ENCODE results near the gene CTPS2. TPM values are rescaled to one million over a fixed set of nuclear protein-coding genes. Genes with fewer than 3 reads are reported as not detected.
"Not testable (repeated sequence)": the region's sequence is repeated elsewhere in the genome, so short reads cannot be mapped to it uniquely, and the experiment has no call there.

CTPS2 gene
- total RNA-seq, 2 donors from 2014 or later, result 3.4 to 4.1 TPM

DNA sequence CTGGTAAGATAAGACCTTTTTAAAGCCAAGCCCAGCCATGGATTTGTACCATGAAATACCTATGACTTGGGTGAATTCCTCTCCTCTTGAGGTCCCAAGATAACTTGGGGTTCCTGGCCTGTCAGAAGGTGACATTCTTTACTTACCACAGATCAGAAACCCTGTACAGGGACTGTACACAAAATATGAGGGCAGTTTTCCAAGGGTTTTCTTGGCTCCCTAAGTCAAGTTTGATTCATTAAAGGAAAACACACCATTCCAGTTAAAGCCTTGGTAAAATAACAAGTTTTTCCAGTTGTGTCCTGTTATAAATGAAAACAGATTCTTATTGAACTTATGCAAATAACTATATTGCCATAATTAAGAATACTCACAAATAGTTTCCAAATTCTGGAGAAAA, 15.2 kb upstream of the CTPS2 start:
- no peaks in the 10 kb centered on the region for H3K9me3 ChIP-seq (ENCODE audit: control insufficient read depth, low read length, poor library complexity, severe bottlenecking)
- Mint-ChIP-seq H3K36me3 (ENCODE audit: low read depth) (peaks cover 2% of the 10 kb centered on the region), H3K4me3 (no peak overlapping the region), H3K27ac (no peak overlapping the region), H3K27me3 (no peaks in the 10 kb centered on the region), H3K4me1 (peaks cover 11% of the 10 kb centered on the region)
- no peak for ATAC-seq
- no peak for DNase-seq

DNA sequence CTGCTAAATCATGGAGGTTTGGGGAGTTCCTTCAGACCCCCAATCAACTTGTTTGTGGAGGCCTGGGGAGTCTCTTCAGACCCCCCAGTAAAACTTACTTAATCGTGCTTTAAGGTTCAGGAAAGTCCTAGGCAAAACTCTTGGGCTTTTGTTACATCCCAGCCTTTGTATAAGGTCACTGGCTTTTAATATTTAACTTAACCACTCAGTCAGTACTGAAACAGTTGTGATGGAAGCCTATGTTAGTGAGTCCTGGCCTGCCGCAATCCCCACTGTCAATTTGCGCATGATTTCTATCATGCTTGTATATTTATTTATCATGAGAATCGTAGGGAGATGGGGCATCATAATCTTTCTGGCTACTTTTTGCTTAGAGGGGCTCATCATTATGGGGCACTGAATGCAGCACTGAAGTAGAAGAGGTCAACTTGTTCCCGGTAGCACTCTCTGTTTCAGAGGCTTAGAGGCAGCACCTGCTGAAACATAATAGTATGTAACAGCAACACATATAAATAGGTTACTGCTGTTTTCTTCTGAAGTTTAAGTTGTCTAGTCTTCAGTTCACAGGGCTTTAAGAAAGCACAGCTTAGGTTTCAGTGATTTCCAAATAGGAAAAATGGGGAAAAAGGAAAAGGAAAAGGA, 14.0 kb upstream of the CTPS2 start:
- not testable (repeated sequence) for H3K27me3 Mint-ChIP-seq; H3K36me3 Mint-ChIP-seq (ENCODE audit: low read depth); ATAC-seq; H3K4me3 Mint-ChIP-seq; H3K27ac Mint-ChIP-seq; H3K9me3 ChIP-seq (ENCODE audit: control insufficient read depth, low read length, poor library complexity, severe bottlenecking); DNase-seq
- peaks cover 11% of the 10 kb centered on the region for H3K4me1 Mint-ChIP-seq

DNA sequence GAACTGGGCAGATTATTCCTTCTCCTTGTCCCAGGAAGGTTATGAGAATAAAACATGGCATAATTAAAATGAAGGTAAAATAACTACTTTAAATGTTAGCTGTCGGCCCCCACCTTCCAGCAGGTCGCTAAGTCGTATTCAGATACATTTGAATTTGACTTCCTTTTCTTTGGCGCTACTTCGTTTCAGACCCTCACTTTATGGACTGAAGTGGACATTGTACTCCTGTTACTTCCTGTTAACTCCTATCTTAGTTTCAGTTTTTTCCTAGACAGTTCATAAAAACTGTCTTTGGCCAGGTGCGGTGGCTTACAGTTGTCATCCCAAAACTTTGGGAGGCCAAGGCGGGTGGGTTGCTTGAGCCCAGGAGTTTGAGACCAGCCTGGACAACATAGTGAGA, 12.6 kb upstream of the CTPS2 start:
- H3K4me3 Mint-ChIP-seq, result no peak overlapping the region
- ATAC-seq, result no peak
- no peaks in the 10 kb centered on the region for H3K27me3 Mint-ChIP-seq
- no peaks in the 10 kb centered on the region for H3K9me3 ChIP-seq (ENCODE audit: control insufficient read depth, low read length, poor library complexity, severe bottlenecking)
- H3K27ac Mint-ChIP-seq, result no peak overlapping the region
- H3K36me3 Mint-ChIP-seq (ENCODE audit: low read depth), result peaks cover 2% of the 10 kb centered on the region
- DNase-seq, result no peak
- peaks cover 16% of the 10 kb centered on the region for H3K4me1 Mint-ChIP-seq

DNA sequence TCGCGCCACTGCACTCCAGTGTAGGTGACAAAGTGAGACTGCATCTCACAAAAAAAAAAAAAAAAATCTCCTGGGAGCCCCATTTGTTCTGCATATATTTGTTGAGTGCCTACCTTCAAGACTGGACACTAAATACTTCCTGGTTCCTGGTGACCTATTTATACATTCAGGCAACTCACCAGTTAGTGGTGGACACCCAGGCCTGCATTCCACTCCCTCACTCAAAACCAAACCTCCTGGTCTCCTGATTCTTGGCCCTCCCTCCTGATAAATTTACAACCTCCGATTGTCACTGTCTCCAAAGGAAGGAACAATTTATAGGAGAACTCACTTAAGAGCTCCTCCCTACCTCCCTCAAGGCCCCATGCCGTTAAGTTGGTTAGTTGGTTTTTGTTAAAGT, 10.0 kb upstream of the CTPS2 start:
- no peak overlapping the region for H3K4me3 Mint-ChIP-seq
- peaks cover 20% of the 10 kb centered on the region for H3K4me1 Mint-ChIP-seq
- no peaks in the 10 kb centered on the region for H3K9me3 ChIP-seq (ENCODE audit: control insufficient read depth, low read length, poor library complexity, severe bottlenecking)
- ATAC-seq, result no peak
- no peak overlapping the region for H3K27ac Mint-ChIP-seq
- no peak for DNase-seq
- H3K27me3 Mint-ChIP-seq, result no peaks in the 10 kb centered on the region
- peaks cover 5% of the 10 kb centered on the region for H3K36me3 Mint-ChIP-seq (ENCODE audit: low read depth)

DNA sequence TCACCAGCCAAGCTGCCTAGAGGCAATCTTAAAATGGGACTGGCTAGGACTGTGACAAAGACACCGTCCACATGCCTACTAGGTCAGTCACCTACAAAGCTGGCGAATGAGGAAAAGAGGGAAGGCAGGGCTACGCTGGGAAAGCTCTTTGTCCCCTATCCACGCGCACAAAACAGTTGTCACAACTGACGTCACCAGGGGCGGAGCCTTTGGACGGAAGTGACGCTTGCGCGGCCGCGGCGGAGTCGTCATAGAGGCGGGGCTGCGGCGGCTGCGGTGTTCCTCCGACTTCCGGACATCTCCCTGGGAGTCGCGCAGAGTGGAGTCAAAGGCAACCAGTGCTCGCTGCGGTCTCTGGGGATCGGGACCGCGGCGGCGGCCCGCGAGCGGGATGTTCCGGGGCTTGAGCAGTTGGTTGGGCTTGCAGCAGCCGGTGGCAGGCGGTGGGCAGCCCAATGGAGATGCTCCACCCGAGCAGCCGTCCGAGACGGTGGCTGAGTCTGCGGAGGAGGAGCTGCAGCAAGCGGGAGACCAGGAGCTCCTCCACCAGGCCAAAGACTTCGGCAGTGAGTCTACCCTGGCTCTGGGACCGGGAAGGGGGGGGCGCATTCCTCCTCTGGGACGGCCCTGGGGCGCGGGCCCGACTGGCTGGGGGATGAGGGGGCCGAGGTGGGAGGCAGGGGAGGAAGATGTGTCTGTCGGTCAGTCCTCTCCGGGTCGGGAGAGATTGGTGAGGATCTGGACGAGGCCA, 7.0 kb upstream of the CTPS2 start, which contains the start of gene SYAP1:
TSS of gene SYAP1 (plus strand) at position 279 of the 751 bp plus-strand sequence. CDS start at position 392, 113 bp downstream.
- peak within 1 kb of the TSS; percentile 97 for H3K27ac Mint-ChIP-seq
- H3K36me3 Mint-ChIP-seq (ENCODE audit: low read depth), result peaks cover 3% of the 10 kb centered on the region
- peaks cover 17% of the 10 kb centered on the region for H3K4me1 Mint-ChIP-seq
- DNase-seq (peak; percentile 82 to 89 (median 85)), ATAC-seq (peak; percentile 94)
- no peaks in the 10 kb centered on the region for H3K9me3 ChIP-seq (ENCODE audit: control insufficient read depth, low read length, poor library complexity, severe bottlenecking)
- H3K27me3 Mint-ChIP-seq, result no peaks in the 10 kb centered on the region
- H3K4me3 Mint-ChIP-seq, result peak within 1 kb of the TSS; percentile 94

DNA sequence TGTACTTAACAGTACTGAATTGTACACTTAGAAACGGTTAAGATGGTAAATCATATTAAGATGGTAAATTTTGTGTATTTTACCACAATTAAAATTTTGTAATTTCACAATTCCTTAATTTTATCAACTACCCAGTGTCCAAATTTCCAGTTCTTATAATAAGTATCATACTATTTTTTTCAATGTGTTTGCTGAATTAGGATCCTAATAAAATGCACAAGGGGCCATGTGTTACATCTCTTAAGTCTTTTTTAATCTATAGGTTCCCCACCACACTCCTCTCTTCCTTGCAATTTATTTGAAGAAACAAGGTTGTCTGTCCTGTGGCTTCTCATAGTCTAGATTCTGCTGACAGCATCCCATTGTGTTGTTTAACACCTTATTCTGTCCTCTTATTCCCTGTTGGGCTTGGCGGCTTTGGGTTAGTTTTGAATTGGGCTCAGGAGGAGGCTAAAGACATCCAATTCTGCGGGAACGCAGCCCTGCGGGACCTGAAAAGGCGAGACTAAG, 6.4 kb upstream of the CTPS2 start:
- H3K9me3 ChIP-seq (ENCODE audit: control insufficient read depth, low read length, poor library complexity, severe bottlenecking), result no peaks in the 10 kb centered on the region
- H3K27ac Mint-ChIP-seq, result peak overlapping the region; percentile 97
- H3K36me3 Mint-ChIP-seq (ENCODE audit: low read depth), result peaks cover 3% of the 10 kb centered on the region
- ATAC-seq (peak; percentile 5), DNase-seq (no peak)
- H3K4me1 Mint-ChIP-seq, result peaks cover 16% of the 10 kb centered on the region
- no peaks in the 10 kb centered on the region for H3K27me3 Mint-ChIP-seq
- peak overlapping the region; percentile 94 for H3K4me3 Mint-ChIP-seq

DNA sequence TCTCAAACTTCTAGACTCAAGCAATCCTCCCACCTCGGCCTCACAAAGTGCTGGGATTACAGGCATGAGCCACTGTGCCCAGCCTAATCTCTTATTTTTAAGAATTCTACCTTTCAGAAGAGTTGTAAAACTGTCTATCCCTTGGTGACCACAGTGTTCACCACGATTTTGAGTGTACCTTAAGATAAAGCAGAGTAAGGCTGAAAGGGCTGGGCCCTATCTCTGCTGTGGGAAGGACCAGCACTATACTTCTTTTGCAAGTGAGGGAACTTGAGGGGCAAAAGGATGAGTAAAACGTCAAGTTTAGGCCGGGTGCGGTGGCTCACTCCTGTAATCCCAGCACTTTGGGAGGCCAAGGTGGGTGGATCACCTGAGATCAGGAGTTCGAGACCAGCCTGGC, 4.0 kb upstream of the CTPS2 start:
- not testable (repeated sequence) for H3K4me3 Mint-ChIP-seq; H3K27ac Mint-ChIP-seq; H3K9me3 ChIP-seq (ENCODE audit: control insufficient read depth, low read length, poor library complexity, severe bottlenecking); H3K27me3 Mint-ChIP-seq; ATAC-seq; DNase-seq; H3K36me3 Mint-ChIP-seq (ENCODE audit: low read depth)
- H3K4me1 Mint-ChIP-seq, result peaks cover 10% of the 10 kb centered on the region

DNA sequence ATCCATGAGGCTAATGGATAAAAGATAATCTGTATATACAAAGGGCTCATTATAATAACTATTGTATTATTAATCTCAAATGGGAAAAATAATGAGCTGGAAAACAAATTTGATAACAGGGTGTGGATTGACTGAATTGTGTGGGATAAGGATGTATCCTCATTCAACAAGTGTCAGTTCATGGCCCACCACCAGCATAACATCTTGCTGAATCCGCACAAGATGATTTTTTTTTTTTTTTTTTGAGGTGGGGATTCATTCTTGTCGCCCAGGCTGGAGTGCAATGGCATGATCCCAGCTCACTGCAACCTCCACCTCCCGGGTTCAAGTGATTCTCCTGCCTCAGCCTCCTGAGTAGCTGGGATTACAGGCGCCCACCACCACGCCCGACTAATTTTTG, 3.2 kb upstream of the CTPS2 start:
- not testable (repeated sequence) for H3K9me3 ChIP-seq (ENCODE audit: control insufficient read depth, low read length, poor library complexity, severe bottlenecking); DNase-seq; H3K27me3 Mint-ChIP-seq; H3K27ac Mint-ChIP-seq; ATAC-seq; H3K36me3 Mint-ChIP-seq (ENCODE audit: low read depth); H3K4me3 Mint-ChIP-seq
- H3K4me1 Mint-ChIP-seq, result peaks cover 12% of the 10 kb centered on the region

DNA sequence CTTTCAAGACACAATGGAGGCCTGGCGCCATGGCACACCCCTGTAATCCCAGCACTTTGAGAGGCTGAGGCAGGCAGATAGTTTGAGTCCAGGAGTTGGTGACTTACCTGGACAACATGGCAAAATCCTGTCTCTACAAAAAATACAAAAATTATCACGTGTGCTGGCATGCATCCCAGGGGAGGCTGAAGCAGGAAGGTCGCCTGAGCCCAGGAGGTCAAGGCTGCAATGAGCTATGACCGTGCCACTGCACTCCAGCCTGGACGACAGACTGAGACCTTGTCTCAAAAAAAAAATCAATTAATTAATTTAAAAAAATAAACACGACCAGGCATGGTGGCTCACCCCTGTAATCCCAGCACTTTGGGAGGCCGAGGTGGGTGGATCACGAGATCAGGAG, 2.0 kb upstream of the CTPS2 start:
- Mint-ChIP-seq H3K4me3 (no peak overlapping the region), H3K27ac (no peak overlapping the region)
- ATAC-seq, result no peak

DNA sequence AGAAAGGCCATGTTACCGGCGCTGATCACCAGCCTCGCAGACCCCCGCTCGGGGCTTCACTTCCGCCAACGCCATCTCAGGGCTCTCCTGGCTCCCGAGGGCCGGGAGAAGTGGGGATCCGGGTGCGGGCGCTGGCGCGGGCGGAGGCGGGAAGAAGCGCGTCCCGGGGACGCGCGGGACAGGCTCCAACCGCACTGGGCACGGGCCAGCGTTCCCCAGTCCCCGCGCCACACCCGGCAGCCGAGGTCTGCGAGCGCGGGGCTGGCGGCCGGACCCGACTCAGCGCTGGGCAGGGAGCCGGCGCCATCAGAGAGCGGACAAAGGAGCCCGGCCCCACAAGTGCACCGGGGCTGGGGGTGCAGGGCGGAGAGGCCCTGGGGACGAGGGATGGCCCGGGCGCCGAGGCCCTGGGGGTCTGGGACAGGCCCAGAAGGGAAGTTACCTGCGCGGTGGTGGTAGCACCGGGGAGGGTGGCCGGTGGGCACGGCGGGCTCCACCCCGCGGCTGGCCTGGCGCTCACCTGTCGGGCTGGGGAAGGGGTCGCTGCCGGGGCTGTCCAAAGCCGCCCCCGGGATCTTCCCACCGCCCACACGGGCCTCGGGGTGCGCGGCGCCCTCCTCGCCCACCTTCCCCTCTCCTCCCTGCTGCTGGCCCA, 449 bp downstream of the CTPS2 start:
- H3K27me3 Mint-ChIP-seq, result no peaks in the 10 kb centered on the region
- peaks cover 5% of the 10 kb centered on the region for H3K4me1 Mint-ChIP-seq
- DNase-seq (peak in 1 of 3 donors; percentile 10), ATAC-seq (peak; percentile 62)
- H3K4me3 Mint-ChIP-seq, result peak overlapping the region; percentile 88
- no peaks in the 10 kb centered on the region for H3K9me3 ChIP-seq (ENCODE audit: control insufficient read depth, low read length, poor library complexity, severe bottlenecking)
- peak overlapping the region; percentile 49 for H3K27ac Mint-ChIP-seq
- H3K36me3 Mint-ChIP-seq (ENCODE audit: low read depth), result no peaks in the 10 kb centered on the region

More for the DNA sequence above, 2.0 kb upstream of the CTPS2 start:
- H3K36me3 Mint-ChIP-seq (ENCODE audit: low read depth), result peaks cover 1% of the 10 kb centered on the region
- H3K4me1 Mint-ChIP-seq, result peaks cover 7% of the 10 kb centered on the region
- no peak for DNase-seq
- H3K27me3 Mint-ChIP-seq, result no peaks in the 10 kb centered on the region
- no peaks in the 10 kb centered on the region for H3K9me3 ChIP-seq (ENCODE audit: control insufficient read depth, low read length, poor library complexity, severe bottlenecking)

DNA sequence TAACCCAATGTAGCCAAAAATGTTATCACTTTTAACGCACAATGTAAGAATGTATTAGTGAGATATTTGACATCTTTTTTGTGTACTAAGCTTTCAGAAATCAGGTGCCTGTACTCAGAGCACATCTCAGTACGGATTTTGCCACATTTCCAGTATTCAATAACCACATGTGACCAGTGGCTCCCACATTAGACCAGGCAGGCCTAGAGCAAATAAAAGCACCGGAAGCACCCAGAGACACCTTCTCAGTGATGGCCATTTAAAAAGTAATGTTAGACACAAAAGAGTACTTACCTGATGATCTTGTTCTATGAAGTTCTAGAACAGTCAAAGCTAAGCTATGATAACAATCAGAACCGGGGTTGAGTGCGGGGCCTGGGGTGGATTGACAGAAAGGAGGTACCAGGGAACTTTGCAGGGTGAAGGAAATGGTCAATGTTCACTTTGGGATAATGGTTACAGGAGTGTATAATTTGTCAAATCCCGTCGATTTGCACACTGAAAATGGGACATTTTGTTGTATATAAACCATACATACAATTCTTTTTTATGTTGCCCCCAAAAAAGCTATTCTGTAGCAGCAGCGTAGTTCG, 1.2 kb downstream of the CTPS2 start:
- Mint-ChIP-seq H3K27ac (peak overlapping the region; percentile 47), H3K4me1 (peaks cover 5% of the 10 kb centered on the region)
- ATAC-seq, result no peak

DNA sequence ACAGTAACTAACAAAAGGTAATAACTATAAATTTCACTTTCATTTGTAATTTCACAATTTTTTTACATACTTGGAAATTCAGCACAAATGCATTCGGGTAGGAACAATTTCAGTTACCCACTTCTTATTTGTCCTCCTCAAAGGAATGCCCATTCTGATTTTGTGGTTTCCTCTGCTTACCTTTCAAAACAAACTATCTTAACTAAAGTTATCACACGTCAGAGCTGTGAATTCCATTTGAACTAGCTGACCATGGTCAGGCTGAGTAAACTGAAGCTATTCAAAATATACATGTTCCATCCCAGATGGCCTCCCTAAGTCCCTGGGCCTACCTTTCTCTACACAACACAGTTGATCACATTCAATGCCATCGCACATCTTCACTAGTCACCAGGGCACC, 4.5 kb downstream of the CTPS2 start:
- DNase-seq (no peak), ATAC-seq (no peak)
- H3K27me3 Mint-ChIP-seq, result no peaks in the 10 kb centered on the region
- H3K9me3 ChIP-seq (ENCODE audit: control insufficient read depth, low read length, poor library complexity, severe bottlenecking), result no peaks in the 10 kb centered on the region
- H3K4me3 Mint-ChIP-seq, result no peak overlapping the region
- no peaks in the 10 kb centered on the region for H3K36me3 Mint-ChIP-seq (ENCODE audit: low read depth)
- H3K4me1 Mint-ChIP-seq, result peaks cover 5% of the 10 kb centered on the region
- no peak overlapping the region for H3K27ac Mint-ChIP-seq

More for the DNA sequence above, 1.2 kb downstream of the CTPS2 start:
- H3K36me3 Mint-ChIP-seq (ENCODE audit: low read depth), result no peaks in the 10 kb centered on the region
- no peaks in the 10 kb centered on the region for H3K9me3 ChIP-seq (ENCODE audit: control insufficient read depth, low read length, poor library complexity, severe bottlenecking)
- no peak for DNase-seq
- no peaks in the 10 kb centered on the region for H3K27me3 Mint-ChIP-seq
- peak overlapping the region; percentile 88 for H3K4me3 Mint-ChIP-seq

DNA sequence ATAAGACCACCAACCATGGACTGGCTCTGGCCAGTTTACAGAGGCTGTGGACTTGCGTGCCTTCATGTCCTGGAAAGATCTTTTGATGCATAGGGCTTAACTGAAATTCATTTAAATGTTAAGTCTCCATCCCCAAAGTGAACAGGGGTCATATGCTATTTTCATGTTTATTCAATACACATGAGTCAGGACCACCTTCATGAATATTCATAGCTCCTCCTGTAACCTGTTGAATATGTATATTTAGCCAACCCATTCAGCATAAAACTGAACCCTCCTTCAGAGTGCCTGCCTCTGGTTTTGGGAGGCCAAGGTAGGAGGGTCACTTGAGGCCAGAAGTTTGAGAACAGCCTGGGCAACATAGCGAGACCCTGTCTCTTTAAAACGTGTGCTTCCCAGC, 7.1 kb downstream of the CTPS2 start:
- ATAC-seq, result no peak
- H3K4me3 Mint-ChIP-seq, result no peak overlapping the region
- H3K9me3 ChIP-seq (ENCODE audit: control insufficient read depth, low read length, poor library complexity, severe bottlenecking), result no peaks in the 10 kb centered on the region
- H3K36me3 Mint-ChIP-seq (ENCODE audit: low read depth), result no peaks in the 10 kb centered on the region
- no peaks in the 10 kb centered on the region for H3K4me1 Mint-ChIP-seq
- H3K27ac Mint-ChIP-seq, result peak overlapping the region; percentile 39
- DNase-seq, result no peak
- no peaks in the 10 kb centered on the region for H3K27me3 Mint-ChIP-seq

Data from T-helper 17 cell (primary cell).